Globus pallidus (tissue), 1 donor: Measurements from ENCODE around the gene P4HA2.

Experiments used
- DNase-seq: peaks from one replicate; pipeline ENCODE4 v3.0.0-alpha.2; 2015; ENCODE audit warnings: low spot score

P4HA2 gene

DNA sequence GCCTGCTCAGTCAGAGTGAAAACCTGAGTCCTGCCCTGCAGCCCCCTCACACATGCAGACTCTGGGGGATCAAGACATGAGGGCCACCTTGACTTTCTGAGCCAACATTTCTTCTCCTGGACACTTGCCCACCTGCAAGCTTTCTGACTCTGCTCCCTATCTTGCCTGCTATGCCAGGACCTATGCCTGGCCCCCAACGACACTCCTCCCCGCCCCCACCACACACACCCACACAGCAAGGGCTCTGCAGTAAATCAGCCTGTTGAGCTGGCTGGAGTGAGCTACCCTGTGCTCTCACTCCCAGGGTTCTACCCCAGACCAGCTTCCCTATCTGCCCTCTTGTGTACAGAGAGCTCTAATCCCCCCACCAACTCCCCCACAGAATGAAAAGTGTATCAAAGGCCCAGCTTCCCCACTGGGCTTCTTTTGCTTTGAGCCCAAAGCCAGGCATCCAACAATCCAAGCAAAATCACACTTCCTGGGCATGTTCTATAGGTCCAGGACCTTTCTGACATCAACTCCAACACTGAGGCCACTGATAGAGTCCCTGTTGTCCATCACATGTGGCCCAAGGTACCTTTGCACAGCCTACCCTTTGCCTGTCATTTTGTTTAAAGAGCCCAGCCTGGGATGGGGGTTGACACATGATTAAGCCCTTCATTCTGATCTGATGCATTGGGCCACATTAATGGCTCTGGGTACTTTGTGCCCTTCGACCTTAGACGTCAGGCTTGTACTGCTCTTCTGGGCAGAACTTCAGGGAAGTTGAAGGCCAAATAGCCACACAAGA, 37.1 kb upstream of the P4HA2 start:
- no peak for DNase-seq

DNA sequence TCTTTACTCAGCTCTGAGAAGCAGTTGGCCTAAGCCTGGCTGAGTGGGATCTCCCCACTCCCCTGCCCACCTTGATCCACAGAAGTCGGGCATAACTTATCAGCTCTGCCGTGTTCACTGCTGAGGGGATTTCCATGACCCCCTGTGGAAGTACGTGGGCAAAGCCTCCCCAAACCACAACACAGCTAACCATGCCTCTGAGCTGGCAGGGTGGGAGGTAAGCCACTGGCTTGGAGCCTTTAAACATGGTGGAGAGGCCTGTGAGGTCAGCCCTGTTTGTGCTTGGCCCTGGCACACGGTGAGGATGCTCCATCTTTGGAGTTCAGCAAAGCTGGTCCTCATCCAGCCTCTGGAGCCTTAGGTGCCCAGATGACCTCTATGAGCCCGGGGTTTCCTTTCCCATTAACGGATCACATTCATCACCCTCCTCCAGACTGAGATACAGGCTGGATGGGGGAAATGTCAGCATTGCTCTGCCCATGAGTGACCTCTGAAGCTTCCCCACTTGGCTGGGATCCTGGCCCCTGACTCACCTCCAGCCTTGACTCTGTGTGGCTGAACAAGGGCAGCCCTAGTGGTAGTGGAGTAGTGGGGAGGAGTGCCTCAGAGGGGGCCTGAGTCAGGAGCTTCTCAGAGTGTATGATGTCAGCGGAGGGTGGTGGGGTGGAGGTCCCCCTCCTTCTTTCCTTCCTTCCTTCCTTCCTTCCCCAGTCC, 36.1 kb upstream of the P4HA2 start:
- DNase-seq = no peak

DNA sequence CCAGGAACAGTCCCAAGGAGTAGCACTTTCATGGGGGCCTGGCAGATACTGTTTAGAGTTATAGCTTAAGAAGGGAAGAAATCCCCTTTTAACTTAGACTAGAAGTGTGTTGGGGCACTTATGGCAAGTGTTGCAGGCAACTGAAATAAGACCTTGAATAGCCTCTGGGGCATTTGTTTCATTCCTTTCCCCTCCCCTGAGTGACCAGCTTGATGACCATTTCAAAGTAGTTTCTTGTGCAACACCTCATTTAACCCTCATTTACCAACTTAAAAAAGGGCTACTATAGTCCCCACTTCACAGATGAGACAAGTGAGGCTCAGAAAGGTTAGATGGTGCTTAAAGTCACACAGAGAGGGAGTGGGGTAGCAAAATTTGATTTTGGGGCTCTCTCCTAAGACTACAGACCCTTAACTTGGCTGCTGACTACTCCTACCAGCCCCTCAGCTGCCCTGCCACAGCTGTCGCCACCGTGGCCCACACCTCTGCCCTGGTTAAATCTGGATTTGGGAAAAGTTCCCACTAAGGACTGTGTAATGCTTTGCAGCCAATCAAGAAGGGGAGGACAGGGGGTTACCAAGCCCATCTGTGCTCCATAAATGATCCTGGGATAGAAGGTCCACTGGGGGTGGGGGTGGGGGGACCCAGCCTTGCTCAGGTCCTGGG, 35.4 kb upstream of the P4HA2 start:
- no peak for DNase-seq

DNA sequence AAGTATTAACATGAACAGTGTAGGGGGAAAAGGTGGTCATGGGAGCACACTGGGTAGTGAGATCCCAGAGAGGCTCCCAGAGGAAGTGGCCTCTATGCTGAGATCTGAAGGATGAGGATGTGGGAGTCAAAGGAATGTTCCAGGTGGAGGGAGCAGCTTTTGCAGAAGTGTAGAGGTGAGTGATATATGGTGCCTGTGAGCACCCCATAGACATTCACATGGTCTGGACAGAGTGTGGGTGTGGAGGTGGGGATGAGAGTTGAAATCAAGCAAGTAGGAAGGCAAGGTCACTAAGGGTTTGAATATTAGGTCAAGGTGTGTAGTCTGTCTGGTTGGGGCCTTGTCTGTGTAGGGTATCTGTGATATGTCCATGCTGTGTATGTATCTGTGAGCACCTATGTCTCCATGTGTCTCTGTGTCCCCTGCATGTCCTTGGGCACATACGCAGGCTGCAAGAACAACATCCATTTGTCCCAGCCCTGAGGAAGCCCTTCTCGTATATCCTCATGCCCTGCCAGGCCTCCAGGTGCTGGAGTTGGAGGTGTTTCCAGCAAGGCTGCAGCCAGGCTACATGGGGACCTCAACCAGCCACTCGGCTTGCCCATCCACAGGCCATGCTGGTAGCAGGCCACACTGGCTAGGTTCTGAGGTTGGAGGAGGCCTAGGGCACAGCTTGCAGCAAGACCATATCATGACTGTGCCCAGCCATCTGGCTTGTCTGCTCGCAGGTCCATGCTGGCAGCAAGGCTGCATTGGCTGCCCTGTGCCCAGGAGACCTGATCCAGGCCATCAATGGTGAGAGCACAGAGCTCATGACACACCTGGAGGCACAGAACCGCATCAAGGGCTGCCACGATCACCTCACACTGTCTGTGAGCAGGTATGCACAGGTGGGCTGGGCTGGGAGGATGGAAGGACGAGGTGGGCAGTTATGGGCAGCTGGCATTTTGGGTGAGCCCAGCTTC, 34.5 kb upstream of the P4HA2 start:
- DNase-seq = no peak

DNA sequence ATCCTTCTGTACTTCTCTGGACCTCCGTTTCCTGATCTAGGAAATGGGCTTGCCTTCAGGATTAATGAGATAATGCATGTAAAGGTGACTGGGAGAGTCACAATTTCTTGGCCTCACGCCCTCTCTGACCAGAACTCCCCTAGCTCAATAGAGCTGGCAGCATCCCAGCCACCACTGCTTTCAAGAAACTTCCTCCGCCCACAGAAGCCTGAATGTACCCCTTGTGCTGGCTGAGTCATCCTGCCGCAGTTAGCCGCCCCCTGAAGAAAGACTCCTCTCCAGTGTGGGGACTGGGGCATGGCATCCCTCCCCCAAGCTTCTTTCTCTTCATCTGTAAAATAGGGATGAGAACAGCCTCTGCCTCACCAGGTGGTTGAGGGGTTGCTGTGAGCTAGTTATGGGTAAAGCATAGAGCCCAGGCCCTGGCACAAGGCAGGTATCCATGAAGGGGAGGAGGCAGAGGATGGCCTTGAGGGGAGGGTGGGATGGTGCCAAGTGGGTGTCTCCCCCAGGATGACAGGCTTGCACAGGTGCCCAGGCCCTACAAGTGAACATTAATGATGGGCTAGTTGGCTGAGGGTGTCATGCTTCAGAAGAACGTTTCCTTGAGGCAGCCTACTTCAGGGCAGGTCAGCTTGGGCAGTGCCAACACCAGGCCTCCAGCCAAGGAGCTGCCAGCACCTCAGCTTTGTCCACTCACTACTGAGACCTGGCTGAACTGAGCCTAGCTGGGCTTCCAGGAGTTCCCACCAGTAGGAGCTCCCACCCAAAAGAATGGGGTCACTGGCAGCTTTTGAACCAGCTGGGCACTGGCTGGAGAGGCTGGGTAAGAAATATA, 33.3 kb upstream of the P4HA2 start:
- no peak for DNase-seq

DNA sequence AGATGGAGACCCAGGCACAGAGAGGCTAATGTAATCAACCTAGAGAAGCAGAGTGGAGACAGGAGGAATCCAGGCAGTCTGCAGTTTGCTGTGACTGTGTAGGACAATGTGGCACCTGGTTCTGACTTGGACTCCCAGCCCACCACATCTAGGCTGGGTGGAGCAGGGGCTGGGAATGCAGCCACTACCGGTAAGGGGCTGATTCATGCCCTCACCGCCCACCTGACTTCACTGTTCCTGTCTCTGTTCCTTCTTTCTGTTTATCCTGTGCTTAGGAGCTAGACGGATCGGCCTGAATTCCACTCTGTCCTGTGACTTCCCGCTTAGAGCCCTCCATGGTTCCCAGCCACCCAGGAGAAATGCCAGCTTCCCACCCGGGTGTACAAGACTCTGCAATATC, 32.4 kb upstream of the P4HA2 start:
- no peak for DNase-seq

DNA sequence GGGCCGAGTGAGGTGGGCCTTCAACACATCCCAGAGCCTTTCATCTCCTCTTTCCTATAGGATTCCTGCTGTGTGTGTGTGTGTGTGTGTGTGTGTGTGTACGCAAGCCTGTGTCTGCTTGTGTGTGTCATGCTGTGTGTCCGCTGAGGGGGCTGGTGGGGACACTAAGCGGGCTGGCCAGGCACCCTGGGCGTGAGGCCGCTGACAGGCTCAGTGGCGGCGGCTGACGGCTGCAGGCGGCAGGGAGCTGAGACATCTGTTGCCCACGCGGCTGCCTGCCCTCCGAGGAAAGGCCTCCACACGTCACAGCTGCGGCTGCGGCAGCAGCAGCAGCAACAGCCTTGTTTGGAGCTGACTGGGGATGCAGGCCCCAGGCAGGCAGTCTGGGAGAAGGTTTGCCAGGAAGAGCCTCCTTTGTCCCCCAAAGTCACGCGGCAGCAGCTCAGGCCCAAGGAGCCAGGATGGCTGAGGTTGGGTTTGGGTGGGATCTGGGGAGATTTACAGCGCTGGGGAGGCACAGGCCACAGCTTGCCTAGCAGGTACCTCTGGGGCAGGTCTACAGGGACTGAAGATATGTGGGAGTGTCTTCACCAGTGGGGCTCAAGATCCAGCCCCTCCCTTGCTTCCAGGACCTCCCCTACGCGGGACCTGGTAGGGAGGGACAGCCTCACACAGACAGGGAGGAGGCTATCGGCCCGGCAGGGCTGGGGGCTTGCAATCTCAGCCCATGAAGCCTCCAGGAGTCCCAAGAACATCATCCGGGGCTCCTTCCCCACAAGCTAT, 31.6 kb upstream of the P4HA2 start:
- DNase-seq = peak; percentile 64

DNA sequence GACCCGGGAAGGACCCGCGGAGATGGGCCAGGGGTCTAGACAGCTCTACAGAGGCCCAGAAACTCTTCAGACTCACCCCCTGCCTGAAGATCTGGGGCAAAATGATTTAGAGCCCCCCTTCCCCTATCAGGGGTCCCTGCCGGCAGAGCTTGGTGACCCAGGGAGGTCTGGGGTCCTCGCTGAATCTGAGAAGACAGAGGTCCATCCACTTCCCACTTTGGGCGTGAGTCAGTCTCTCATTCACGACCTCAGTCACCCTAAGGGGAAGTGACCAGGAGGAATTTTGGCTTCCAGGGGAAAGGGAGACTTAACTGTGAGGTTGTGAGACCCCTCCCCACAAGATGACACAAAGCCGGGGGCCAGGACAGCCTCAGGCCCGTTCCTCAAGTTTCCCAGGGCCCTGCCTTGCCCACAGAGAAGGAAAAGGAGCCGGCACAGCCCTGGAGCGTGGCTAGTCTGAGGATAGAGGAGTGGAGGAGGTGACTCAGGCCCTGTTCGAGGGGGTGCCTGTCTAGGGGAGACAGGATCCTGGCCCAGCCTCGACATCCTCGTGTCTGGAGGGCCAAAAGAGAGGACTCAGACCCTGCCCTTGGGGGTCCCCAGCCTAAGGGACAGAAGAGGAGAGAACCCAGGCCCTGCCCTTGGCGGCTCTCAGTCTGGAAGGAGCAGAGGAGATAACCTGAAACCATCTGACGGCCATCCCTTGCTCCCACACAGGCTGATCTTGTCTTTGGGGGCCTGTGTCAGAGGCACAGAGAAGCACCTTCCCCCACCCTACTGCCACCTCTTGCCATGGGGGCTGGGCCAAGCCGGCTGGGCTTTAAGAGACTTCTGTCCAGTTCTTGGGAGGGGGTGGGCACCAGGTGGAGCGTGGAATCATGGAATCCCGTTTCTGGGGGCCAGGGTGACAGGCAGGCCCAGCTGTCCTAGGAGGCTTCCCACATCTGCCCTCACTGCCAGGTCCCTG, 30.7 kb upstream of the P4HA2 start:
- no peak for DNase-seq

DNA sequence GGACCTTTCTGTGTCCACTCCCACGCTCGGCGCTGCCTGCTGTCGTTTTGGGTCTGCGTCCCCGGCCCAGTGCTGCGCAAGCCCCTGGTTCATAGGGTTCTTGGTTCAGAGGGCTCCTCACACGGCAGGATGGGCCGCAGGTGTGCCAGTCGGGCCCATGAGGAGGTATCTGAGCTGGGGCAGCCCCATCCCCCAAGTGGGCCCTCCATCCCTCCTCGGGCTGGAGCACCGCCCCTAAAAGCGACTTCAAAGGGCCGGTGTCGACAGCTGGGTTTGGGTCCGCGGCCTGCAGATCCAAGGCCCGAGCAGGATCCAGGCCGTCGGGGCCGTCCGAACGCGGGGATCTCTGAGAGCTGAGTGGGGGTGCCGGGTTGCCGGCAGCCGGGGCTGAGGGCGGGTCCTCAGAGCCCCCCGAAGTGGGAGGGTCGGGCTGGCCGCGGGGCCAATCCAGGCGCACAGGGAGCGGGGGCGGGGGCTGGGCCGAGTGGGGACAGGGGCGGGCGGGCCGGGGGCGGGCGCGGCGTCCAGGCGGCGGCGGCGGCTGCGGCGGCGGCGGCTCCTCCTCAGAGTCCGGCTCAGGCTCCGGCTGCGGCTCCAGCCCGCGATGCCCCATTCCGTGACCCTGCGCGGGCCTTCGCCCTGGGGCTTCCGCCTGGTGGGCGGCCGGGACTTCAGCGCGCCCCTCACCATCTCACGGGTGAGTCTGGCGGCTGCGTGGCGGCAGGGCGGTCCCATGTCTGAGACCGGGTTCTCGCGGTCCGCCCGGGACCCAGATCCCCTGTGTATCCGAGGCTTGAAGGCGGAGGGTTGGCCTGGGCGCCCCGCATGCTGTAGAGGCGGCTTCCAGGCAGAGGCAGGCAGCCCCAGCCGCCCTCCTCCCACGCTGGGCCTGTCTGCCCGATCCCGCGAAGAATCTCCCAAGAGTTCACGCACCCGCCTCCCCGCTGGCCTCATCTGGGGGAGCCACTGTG, 29.8 kb upstream of the P4HA2 start, which contains the start of gene PDLIM4:
PDLIM4 (plus strand) TSS at position 566 of the 971 bp plus-strand sequence; CDS start at position 605, 39 bp downstream.
- no peak for DNase-seq

DNA sequence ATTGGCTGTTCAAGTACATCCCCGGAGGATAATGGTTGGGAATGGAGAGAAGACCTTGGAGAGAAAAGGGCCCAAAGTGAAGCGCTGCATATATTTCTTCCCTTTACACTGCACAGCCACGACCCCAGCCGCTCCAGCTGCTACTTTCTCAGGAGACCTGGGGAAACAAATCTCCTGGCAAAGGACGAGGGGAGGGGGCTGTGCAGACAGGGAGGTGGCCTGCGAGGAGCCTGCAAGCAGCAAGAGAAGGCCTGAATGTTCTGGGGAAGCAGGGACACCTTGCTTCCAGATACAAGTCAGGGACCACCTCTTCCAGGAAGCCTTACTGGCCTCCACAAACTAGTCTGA, 29.1 kb upstream of the P4HA2 start:
- DNase-seq = no peak

DNA sequence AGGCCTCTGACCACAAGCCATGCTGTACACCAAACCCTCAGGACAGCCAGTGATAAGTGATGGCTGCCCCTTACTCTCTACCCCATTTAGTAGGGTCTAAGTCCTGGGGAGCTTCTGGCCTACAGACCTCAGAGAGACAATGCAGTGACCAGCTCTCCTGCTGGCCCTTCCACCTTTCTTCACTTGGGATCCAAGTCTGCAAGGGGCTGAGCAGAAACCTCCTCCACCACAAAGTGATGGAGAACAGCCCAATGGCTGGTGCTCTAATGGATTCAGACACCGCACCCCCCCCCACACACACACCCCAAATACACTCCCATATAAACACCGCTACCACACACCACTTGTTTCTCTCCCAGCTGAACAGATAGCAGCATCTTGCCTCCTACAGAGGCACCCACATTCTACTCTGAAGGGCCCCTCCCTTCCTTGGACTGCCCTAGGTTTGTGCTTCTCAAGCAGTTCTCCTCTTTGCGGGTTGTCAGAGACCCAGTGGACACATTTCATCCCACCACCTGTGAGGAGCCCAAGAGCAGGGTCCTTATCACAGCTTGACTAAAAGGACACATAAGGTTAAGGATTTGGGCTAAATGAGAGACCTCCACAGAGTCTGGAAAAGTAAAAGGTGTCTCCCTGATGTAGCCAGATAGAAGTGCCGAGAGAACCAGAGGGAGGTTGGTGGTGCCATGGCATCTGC, 28.6 kb upstream of the P4HA2 start:
- DNase-seq = no peak

DNA sequence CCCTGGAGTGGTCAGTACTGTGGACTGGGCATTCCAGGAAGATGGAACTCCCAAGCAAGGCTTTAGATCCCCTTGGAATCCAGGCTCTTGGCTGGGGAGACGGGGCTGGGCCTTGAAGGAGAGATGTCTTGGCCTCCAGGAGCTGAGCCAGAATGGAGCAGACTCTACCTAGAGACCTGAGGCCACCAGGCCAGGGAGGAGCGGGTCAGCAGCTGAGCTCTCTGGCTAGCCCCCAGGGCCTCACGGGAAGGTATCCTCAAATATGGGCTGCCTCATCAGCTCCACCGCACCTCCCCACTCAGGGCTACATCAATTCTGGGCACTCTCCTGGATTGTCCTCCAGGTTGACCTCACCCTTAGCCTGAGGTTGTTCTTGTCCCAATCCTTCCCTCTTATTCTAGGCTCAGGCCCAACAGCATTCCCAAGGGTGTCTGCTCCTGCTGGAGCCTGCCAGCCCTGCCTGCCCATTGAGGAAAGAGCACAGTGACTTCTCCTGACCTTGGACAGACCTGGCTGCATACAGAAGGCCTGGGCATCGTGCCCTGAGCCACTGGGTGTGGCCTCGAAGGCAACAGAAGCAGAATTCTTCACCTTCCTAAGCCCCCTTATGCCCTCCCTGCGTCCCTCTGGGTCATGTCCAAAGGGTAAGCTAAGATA, 26.8 kb upstream of the P4HA2 start:
- no peak for DNase-seq

DNA sequence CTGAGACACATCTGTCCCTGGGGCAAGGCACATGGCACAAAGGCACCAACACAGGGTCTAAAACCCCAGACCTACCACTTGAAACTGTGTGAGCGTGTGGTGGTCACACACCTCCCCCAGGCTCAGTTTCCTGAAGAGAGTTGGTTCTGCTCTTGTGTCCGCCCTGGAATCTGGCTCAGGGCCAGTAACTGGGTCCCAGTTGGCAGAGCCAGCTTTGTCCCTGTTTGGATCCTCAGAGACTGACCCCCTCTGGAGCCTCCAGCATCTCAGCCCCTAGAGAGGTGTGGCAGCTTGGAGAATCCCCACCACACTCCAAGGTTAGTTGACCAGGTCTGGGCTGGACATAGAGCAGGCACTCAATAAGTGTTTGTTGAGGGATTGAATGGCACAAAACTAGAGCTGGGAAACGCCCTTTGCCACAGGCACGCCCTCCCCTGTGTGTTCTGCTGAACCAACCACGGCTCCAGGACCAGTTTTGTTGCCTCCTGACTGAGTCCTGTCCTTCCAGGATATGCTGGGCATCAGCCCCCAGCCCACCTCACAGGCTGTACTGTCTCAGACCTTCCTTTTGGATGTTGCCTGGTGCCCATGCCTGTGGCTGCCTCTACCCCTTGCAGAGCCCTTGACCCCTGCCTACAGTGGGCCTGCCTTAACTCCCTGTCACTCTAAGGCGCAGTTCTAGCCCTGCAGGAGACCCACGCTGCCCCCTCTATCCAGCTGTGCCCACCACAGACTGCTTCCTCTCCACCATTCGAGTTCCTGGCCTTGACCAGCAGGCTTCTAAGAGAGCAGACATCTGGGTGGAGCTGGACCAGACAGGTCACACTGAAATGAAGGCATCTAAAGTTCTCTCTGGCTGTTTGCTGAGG, 26.0 kb upstream of the P4HA2 start:
- DNase-seq = no peak

DNA sequence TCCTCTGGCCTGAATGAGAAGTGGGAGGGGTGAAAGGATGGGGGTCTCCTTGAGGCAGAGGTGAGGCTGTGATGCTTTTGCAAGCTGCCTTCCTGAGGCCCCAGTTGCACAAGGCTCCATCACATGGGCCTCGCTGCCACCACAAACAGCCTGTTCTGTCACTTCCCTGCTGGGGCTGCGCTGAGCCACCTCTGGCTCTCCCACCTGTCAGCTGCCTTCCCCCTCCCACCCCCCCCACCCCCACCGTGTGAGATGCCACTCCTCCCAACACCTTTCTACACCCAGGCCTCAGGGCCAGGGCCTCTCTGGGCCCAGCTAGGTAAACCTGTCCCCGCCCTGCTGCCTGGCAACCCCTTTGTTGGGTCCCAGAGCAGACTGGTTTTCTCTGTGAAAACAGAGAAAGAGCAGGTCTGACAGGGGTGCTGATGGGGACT, 25.4 kb upstream of the P4HA2 start:
- DNase-seq = no peak

DNA sequence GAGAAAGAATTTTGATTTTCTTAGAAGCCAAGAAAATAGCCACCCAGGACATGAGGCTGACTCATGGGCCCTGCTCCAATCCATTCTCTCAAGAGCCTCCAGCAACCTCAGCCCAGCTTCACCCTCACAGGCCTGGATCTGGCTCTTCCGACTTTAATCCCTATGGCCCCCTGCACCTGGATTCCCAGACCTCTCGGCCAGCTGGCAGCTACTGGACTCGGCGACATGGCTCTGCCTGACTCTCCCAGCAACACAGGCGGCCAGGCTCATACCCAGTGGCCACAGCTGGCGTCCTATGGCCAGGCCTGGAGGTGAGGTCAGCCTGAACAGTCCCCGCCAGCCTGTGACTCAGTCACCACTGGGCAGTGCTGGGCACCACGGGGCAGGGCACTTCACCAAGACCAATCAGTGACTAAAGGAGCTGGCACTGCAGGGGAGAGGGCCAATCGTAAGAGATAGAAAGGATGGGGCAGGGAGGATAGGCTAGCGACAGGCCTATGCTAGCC, 23.6 kb upstream of the P4HA2 start:
- DNase-seq = peak; percentile 82
